B cell (primary cell): ENCODE data around the gene ZCCHC7. TPM values are rescaled to one million over a fixed set of nuclear protein-coding genes. Genes with fewer than 3 reads are reported as not detected.

Source experiments
- ATAC-seq: fragments of 200-7000 bp; cut with Tn5 transposase; one replicate; pipeline ENCODE4 v1.10.0; 2021; ENCODE audit warnings: low read depth, mild to moderate bottlenecking, moderate number of reproducible peaks, moderate library complexity
- CTCF ChIA-PET: fragments of 350-600 bp; sonication (Branson Sonifier 250); formaldehyde crosslinking; loops from one replicate; lab custom pipeline; 2021; ENCODE audit warnings: antibody characterized with exemption, inconsistent platforms; lab: Charles Lee
- POLR2A ChIA-PET: fragments of 350-600 bp; sonication (Branson Sonifier 250); formaldehyde crosslinking; loops from one replicate; lab custom pipeline; 2021; ENCODE audit warnings: antibody characterized with exemption; lab: Charles Lee
- DNase-seq: peaks from one replicate; pipeline ENCODE4 v3.0.0; 2013
- H2AFZ ChIP-seq: 2 replicates; pipeline ENCODE4 v1.6.1; 2012; ENCODE audit warnings: mild to moderate bottlenecking, low read depth, low read length; ENCODE audit not compliant: insufficient read depth, poor library complexity, severe bottlenecking
- H3K27ac ChIP-seq, 2 donors: 1 replicate in 1 of 2; 2 replicates in 1 of 2; pipeline ENCODE4 v1.5.1; 2012 to 2013; ENCODE audit warnings: low read length in 2 of 2, mild to moderate bottlenecking in 2 of 2, moderate library complexity in 1 of 2
- H3K27me3 ChIP-seq, 4 experiments: fragments of 200-600 bp in 1 of 4; sonication (generic) in 1 of 4; replicated peaks in 1 of 4; 1 replicate in 2 of 4; 2 replicates in 2 of 4; pipeline versions ENCODE4 v1.6.1 to v1.7.0; 2013 to 2016; ENCODE audit warnings: low read length in 3 of 4, mild to moderate bottlenecking in 2 of 4, mixed read lengths in 1 of 4, moderate library complexity in 1 of 4; ENCODE audit not compliant: insufficient read depth in 4 of 4, control insufficient read depth in 3 of 4; ENCODE audit errors: control extremely low read depth in 1 of 4
- H3K36me3 ChIP-seq, 2 experiments: replicated peaks in 1 of 2; 1 replicate in 1 of 2; 2 replicates in 1 of 2; pipeline versions ENCODE4 v1.6.1 to v1.7.1; 2013; ENCODE audit warnings: low read length in 1 of 2; ENCODE audit not compliant: insufficient read depth in 2 of 2, control insufficient read depth in 1 of 2; ENCODE audit errors: control extremely low read depth in 1 of 2, extremely low read depth in 1 of 2
- H3K4me1 ChIP-seq, 2 donors: fragments of 200-600 bp in 1 of 2; sonication (generic) in 1 of 2; 1 replicate in 1 of 2; 2 replicates in 1 of 2; pipeline versions ENCODE4 v1.5.1 to v1.6.1; 2013 to 2017; ENCODE audit warnings: low read length in 2 of 2; ENCODE audit not compliant: control insufficient read depth in 2 of 2, insufficient read depth in 2 of 2
- H3K4me2 ChIP-seq: replicated peaks from 2 replicates; pipeline ENCODE3; 2012; ENCODE audit warnings: mild to moderate bottlenecking, low read depth, low read length; ENCODE audit not compliant: poor library complexity, severe bottlenecking
- H3K4me3 ChIP-seq, 5 experiments: fragments of 200-600 bp in 1 of 5; sonication (generic) in 1 of 5; 1 replicate in 3 of 5; 2 replicates in 2 of 5; pipeline versions ENCODE4 v1.5.1 to v1.7.0; 2011 to 2016; ENCODE audit warnings: low read length in 4 of 5, mild to moderate bottlenecking in 4 of 5, low read depth in 2 of 5, control low read depth in 1 of 5, moderate library complexity in 1 of 5; ENCODE audit not compliant: insufficient read depth in 1 of 5; ENCODE audit errors: control extremely low read depth in 1 of 5, extremely low read depth in 1 of 5
- H3K79me2 ChIP-seq: fragments of 200-600 bp; sonication (generic); one replicate; pipeline ENCODE4 v1.6.0; 2016; ENCODE audit warnings: low read length; ENCODE audit not compliant: control insufficient read depth, insufficient read depth
- H3K9ac ChIP-seq: fragments of 200-600 bp; sonication (generic); 2 replicates; pipeline ENCODE4 v1.6.1; 2017; ENCODE audit warnings: mild to moderate bottlenecking, low read length, moderate library complexity
- H3K9me3 ChIP-seq, 3 donors: one replicate each; pipeline versions ENCODE4 v1.6.1 to v1.7.1; 2013; ENCODE audit warnings: low read length in 2 of 3; ENCODE audit not compliant: control insufficient read depth in 2 of 3, insufficient read depth in 1 of 3; ENCODE audit errors: control extremely low read depth in 1 of 3
- H4K20me1 ChIP-seq: 2 replicates; pipeline ENCODE4 v1.6.0; 2012; ENCODE audit warnings: mild to moderate bottlenecking, low read length; ENCODE audit not compliant: insufficient read depth, control insufficient read depth, poor library complexity, severe bottlenecking
- H3K27ac Mint-ChIP-seq: one replicate; pipeline ENCODE4 v1.8.0; 2021; ENCODE audit warnings: mixed read lengths
- H3K27me3 Mint-ChIP-seq: one replicate; pipeline ENCODE4 v1.8.0; 2021; ENCODE audit warnings: mixed read lengths
- H3K4me1 Mint-ChIP-seq: one replicate; pipeline ENCODE4 v1.8.0; 2021; ENCODE audit warnings: mixed read lengths
- H3K4me3 Mint-ChIP-seq: one replicate; pipeline ENCODE4 v1.8.0; 2021; ENCODE audit warnings: mixed read lengths
- H3K9me3 Mint-ChIP-seq: one replicate; pipeline ENCODE4 v1.8.0; 2022; ENCODE audit warnings: mixed read lengths; ENCODE audit not compliant: insufficient read depth
- EZH2 ChIP-seq: IDR thresholded peaks from 2 replicates; pipeline ENCODE4 v1.6.1; 2012; ENCODE audit warnings: borderline replicate concordance, low read depth, mild to moderate bottlenecking, moderate library complexity, low read length; ENCODE audit not compliant: insufficient read depth, poor library complexity, severe bottlenecking
- WGBS: methylation state at CpG from one replicate; pipeline ENCODE4 v1.1.5; 2013; ENCODE audit warnings: missing lambda C conversion rate; ENCODE audit not compliant: insufficient coverage; 5-methylcytosine and 5-hydroxymethylcytosine counted together
- intact Hi-C: fragments of 100-400 bp; cut with micrococcal nuclease; formaldehyde crosslinking; loops from one replicate; pipeline ENCODE4 v1.10.0; 2022
- polyA plus RNA-seq: library from polyadenylated mRNA; depleted of rRNA; stranded (reverse); fragments of >200 nt; gene quantifications from 2 replicates; pipeline ENCODE4 v1.2.3, GENCODE V29; 2012
- total RNA-seq, 2 donors: library from RNA; stranded (reverse); fragments of 120-200 nt in 1 of 2; gene quantifications; 1 replicate in 1 of 2; 2 replicates in 1 of 2; pipeline versions ENCODE4 v1.2.3 to v1.2.4, GENCODE V29; 2013 to 2022
- TF ChIP-seq, protein P1 (sequence below): fragments of 200-600 bp; IDR thresholded peaks from one replicate; pipeline ENCODE4 v1.8.0; 2022; ENCODE audit warnings: antibody characterized with exemption, mild to moderate bottlenecking

The ZCCHC7 gene
- total and polyA plus RNA-seq, 2 donors (not counting 1 experiment from before 2014, with no cell fraction given), result 56.3 to 83.5 TPM

DNA sequence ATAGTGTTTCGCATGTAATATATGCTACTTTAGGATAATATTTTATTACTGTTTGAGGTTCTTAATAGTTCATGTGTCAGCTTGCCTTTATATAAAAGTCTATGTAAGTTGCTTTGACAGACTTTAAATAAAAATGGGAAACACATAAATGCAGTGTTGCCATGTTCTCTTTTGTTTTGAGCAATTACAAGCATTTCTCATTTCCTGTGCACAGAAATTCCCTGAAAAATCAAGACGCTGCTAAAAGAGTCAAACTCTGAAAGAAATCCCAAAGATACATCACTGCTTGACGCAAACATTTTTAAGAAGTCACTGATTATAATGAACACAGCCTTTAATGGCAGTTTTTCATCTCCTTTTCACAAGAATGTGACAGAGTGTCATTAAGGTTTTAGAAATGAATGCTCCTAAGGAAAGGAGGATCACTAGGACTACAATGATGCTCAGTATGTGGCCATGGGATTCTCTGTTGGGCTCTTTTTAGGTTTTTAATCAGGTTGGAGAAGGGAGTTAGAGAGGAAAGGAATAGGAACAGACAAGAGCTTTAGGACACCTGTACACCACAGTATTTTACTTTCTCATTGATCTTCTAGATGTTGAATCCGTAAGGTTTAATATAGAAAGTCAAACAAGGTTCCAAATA, 29.4 kb downstream of the ZCCHC7 start:
- intact Hi-C loops, result loop anchor here (5.0 to 10.0 kb wide), 3 partner anchors 112 to 275 kb away; no protein-coding TSS in a partner anchor
- H3K4me1 Mint-ChIP-seq, result peaks cover 46% of the 10 kb centered on the region

GRCh38 chr9:37150415-37150814, 30.0 kb downstream of the ZCCHC7 start:
- H3K27ac ChIP-seq, result no peak overlapping the region
- TF ChIP-seq, protein P1, sequence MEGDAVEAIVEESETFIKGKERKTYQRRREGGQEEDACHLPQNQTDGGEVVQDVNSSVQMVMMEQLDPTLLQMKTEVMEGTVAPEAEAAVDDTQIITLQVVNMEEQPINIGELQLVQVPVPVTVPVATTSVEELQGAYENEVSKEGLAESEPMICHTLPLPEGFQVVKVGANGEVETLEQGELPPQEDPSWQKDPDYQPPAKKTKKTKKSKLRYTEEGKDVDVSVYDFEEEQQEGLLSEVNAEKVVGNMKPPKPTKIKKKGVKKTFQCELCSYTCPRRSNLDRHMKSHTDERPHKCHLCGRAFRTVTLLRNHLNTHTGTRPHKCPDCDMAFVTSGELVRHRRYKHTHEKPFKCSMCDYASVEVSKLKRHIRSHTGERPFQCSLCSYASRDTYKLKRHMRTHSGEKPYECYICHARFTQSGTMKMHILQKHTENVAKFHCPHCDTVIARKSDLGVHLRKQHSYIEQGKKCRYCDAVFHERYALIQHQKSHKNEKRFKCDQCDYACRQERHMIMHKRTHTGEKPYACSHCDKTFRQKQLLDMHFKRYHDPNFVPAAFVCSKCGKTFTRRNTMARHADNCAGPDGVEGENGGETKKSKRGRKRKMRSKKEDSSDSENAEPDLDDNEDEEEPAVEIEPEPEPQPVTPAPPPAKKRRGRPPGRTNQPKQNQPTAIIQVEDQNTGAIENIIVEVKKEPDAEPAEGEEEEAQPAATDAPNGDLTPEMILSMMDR, result no peak
- TF ChIP-seq EZH2, result no peak
- H3K4me3 Mint-ChIP-seq, result no peak overlapping the region
- peaks cover 7 to 38% of the 10 kb centered on the region in 2 donors for H3K4me1 ChIP-seq
- intact Hi-C loops, result no loop called here
- H3K27me3 ChIP-seq, result no peaks in the 10 kb centered on the region
- H3K79me2 ChIP-seq, result peaks cover 96% of the 10 kb centered on the region
- H3K4me2 ChIP-seq, result no peak overlapping the region
- no peaks in the 10 kb centered on the region for H3K9me3 Mint-ChIP-seq
- CTCF ChIA-PET, result interaction anchor here (1.0 kb wide), 1 partner anchor 155 kb away, joined by 3 read pairs; no protein-coding TSS in a partner anchor
- H3K27ac Mint-ChIP-seq, result no peak overlapping the region
- no peak for DNase-seq
- H2AFZ ChIP-seq, result no peak overlapping the region
- no peaks in the 10 kb centered on the region for H4K20me1 ChIP-seq
- H3K4me1 Mint-ChIP-seq, result peaks cover 43% of the 10 kb centered on the region
- no peak overlapping the region for H3K4me3 ChIP-seq
- H3K9ac ChIP-seq, result no peak overlapping the region
- no peaks in the 10 kb centered on the region for H3K27me3 Mint-ChIP-seq
- POLR2A ChIA-PET, result interaction anchor here (0.7 kb wide), 1 partner anchor 26 kb away, joined by 6 read pairs; no protein-coding TSS in a partner anchor
- ATAC-seq, result no peak
- peaks cover 5 to 27% of the 10 kb centered on the region in 2 experiments for H3K36me3 ChIP-seq
- H3K9me3 ChIP-seq, result peaks cover 0 to 4% (median 0%) of the 10 kb centered on the region in 3 donors

More for the DNA sequence above, 29.4 kb downstream of the ZCCHC7 start:
- Histone ChIP-seq H3K36me3 (peaks cover 5 to 25% of the 10 kb centered on the region in 2 experiments), H3K4me1 (peaks cover 11 to 44% of the 10 kb centered on the region in 2 donors), H3K79me2 (peaks cover 98% of the 10 kb centered on the region), H3K9me3 (no peaks in the 10 kb centered on the region), H3K4me2 (no peak overlapping the region), H2AFZ (no peak overlapping the region), H3K4me3 (no peak overlapping the region), H4K20me1 (no peaks in the 10 kb centered on the region), H3K9ac (no peak overlapping the region), H3K27me3 (no peaks in the 10 kb centered on the region), H3K27ac (peak overlapping the region in 1 of 2 donors; percentile 11)
- Mint-ChIP-seq H3K27me3 (no peaks in the 10 kb centered on the region), H3K27ac (peak overlapping the region; percentile 0), H3K9me3 (no peaks in the 10 kb centered on the region), H3K4me3 (no peak overlapping the region)
- DNase-seq, result no peak
- 50% methylated on average over 1 of the region's 4 CpGs for WGBS
- CTCF ChIA-PET, result interaction anchor here (1.0 kb wide), 2 partner anchors 154 to 155 kb away, joined by 3 read pairs; no protein-coding TSS in a partner anchor
- no peak for TF ChIP-seq EZH2
- TF ChIP-seq, protein P1, result no peak
- POLR2A ChIA-PET, result no interaction called here
- ATAC-seq, result no peak
